Skeletal muscle satellite cell (primary cell): ENCODE data around the gene BICDL1.
"Not testable (repeated sequence)": the region's sequence is repeated elsewhere in the genome, so short reads cannot be mapped to it uniquely, and the experiment has no call there.

Source experiments
- H3K27me3 ChIP-seq: 2 replicates; pipeline ENCODE4 v1.7.0; 2013; ENCODE audit warnings: low read length; ENCODE audit not compliant: control insufficient read depth, insufficient read depth
- H3K36me3 ChIP-seq: 2 replicates; pipeline ENCODE4 v1.7.0; 2013; ENCODE audit warnings: mild to moderate bottlenecking, control low read depth, low read length; ENCODE audit not compliant: insufficient read depth
- H3K4me1 ChIP-seq: 2 replicates; pipeline ENCODE4 v1.7.0; 2013; ENCODE audit warnings: low read length; ENCODE audit not compliant: control insufficient read depth, insufficient read depth
- H3K4me2 ChIP-seq: 2 replicates; pipeline ENCODE4 v1.7.0; 2013; ENCODE audit warnings: mild to moderate bottlenecking, low read length
- H3K4me3 ChIP-seq: 2 replicates; pipeline ENCODE4 v1.7.0; 2013; ENCODE audit warnings: low read length
- H3K9ac ChIP-seq: 2 replicates; pipeline ENCODE4 v1.7.0; 2013; ENCODE audit warnings: mild to moderate bottlenecking, low read depth, low read length, moderate library complexity
- H3K9me3 ChIP-seq: replicated peaks from 2 replicates; pipeline ENCODE4 v1.7.0; 2013; ENCODE audit warnings: mild to moderate bottlenecking, control low read depth, low read length

Gene BICDL1

GRCh38 chr12:120010661-120011230 is 21.7 kb downstream of the BICDL1 start:
- Histone ChIP-seq H3K36me3 (no peaks in the 10 kb centered on the region), H3K4me1 (no peaks in the 10 kb centered on the region), H3K27me3 (peaks cover 45% of the 10 kb centered on the region), H3K9ac (no peak overlapping the region), H3K9me3 (no peaks in the 10 kb centered on the region), H3K4me2 (no peak overlapping the region), H3K4me3 (no peak overlapping the region)

DNA sequence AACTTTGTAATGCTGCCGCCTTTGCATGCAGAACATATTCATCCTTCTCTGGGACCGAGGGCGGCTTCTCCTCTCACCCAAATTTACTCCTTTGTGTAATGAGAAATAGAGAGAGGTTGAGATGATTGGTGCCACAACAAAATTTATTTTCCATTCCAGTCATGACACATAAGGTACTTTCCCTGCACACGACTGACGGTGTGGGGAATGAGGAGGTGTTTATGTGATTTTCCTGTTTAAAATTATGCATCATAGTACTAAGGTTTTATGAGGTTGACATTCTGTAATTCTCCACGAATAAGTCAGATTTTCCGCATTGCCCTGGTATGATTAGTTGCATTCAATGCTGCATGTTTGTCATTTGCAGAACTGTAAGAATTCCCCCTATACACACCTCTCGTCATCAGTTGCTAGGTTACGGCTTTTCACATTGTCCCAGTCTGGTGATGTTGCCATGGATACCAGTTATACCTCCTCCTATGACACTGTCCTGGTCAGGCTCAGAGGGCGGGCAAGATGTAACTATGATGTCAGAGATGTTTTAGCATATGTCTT is 23.1 kb downstream of the BICDL1 start:
- no peaks in the 10 kb centered on the region for H3K36me3 ChIP-seq
- peaks cover 35% of the 10 kb centered on the region for H3K27me3 ChIP-seq
- no peaks in the 10 kb centered on the region for H3K9me3 ChIP-seq
- no peak overlapping the region for H3K4me2 ChIP-seq
- H3K4me3 ChIP-seq = no peak overlapping the region
- H3K9ac ChIP-seq = no peak overlapping the region
- H3K4me1 ChIP-seq = no peaks in the 10 kb centered on the region

- H3K4me1 ChIP-seq = no peaks in the 10 kb centered on the region
- no peak overlapping the region for H3K4me2 ChIP-seq
- no peak overlapping the region for H3K9ac ChIP-seq
- no peaks in the 10 kb centered on the region for H3K9me3 ChIP-seq
- no peaks in the 10 kb centered on the region for H3K36me3 ChIP-seq
- H3K27me3 ChIP-seq = peaks cover 37% of the 10 kb centered on the region
- no peak overlapping the region for H3K4me3 ChIP-seq
These were observed 24.8 kb downstream of the BICDL1 start for GRCh38 chr12:120013659-120014380.

GRCh38 chr12:120014381-120014735 is 25.3 kb downstream of the BICDL1 start:
- H3K27me3 ChIP-seq = peaks cover 37% of the 10 kb centered on the region
- not testable (repeated sequence) for H3K4me2 ChIP-seq, H3K4me3 ChIP-seq, H3K9ac ChIP-seq, H3K36me3 ChIP-seq, H3K9me3 ChIP-seq, H3K4me1 ChIP-seq

- no peak overlapping the region for H3K4me3 ChIP-seq
- no peaks in the 10 kb centered on the region for H3K4me1 ChIP-seq
- no peak overlapping the region for H3K4me2 ChIP-seq
- H3K9me3 ChIP-seq = no peaks in the 10 kb centered on the region
- H3K36me3 ChIP-seq = no peaks in the 10 kb centered on the region
- no peak overlapping the region for H3K9ac ChIP-seq
- peaks cover 44% of the 10 kb centered on the region for H3K27me3 ChIP-seq
These were observed 26.3 kb downstream of the BICDL1 start for GRCh38 chr12:120015313-120015712.

DNA sequence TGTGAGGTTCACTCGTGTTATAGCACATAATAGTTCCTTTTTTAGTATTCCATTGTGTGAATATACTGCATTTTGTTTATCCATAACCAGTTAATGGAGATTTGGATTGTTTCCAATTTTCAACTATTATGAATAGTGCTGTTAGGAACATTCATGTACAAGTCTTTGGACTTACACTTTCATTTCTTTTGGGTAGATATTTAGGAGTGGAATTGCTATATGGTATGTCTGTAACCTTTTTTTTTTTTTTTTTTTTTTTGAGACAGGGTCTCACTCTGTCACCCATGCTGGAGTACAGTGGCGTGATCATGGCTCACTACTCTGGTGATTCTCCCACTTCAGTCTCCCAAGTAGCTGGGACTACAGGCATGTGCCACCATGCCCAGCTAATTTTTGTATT is 27.2 kb downstream of the BICDL1 start:
- not testable (repeated sequence) for H3K4me1 ChIP-seq, H3K9me3 ChIP-seq, H3K36me3 ChIP-seq, H3K9ac ChIP-seq, H3K4me3 ChIP-seq, H3K4me2 ChIP-seq
- peaks cover 35% of the 10 kb centered on the region for H3K27me3 ChIP-seq

- Histone ChIP-seq H3K4me3 (no peak overlapping the region), H3K9me3 (no peaks in the 10 kb centered on the region), H3K27me3 (peaks cover 30% of the 10 kb centered on the region), H3K4me2 (no peak overlapping the region), H3K4me1 (no peaks in the 10 kb centered on the region), H3K9ac (no peak overlapping the region), H3K36me3 (no peaks in the 10 kb centered on the region)
These were observed 30.2 kb downstream of the BICDL1 start for GRCh38 chr12:120019197-120019596.

DNA sequence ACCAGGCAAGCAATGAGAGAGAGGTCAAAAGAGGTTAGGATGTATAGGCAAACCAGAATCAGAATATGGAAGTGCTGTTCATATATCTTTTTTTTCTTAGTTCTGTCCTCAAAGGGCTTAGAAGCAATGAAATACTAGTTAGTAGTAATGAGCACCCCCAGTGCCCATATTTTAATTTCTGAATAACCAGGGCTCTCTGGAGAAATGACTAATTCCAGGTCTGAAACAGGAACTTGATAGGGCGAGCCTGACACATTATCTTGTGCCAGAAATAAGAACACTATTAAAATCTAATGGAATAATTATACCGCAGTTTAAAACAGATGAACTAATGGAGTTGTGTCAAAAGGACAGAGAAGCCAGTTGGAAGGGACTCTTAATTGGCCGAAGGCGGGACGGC is 30.9 kb downstream of the BICDL1 start:
- Histone ChIP-seq H3K4me2 (no peak overlapping the region), H3K9me3 (no peaks in the 10 kb centered on the region)

DNA sequence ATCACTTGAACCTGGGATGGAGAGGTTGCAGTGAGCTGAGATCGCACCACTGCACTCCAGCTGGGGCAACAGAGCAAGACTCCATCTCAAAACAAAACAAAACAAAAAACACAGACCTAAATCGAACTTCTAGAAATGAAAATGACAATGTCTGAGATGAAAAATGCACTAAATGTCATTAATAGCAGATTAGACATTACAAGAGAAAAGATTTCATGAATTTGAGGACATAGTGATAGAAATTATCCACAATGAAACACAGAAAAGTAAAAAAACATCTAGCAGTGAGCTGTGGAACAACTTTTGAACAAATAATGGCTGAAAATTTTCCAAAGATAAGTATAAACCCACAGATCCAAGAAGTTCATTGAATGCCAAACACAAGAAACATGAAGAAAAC is 35.2 kb downstream of the BICDL1 start:
- no peak overlapping the region for H3K4me2 ChIP-seq
- H3K4me1 ChIP-seq = no peaks in the 10 kb centered on the region
- no peak overlapping the region for H3K9ac ChIP-seq
- no peak overlapping the region for H3K4me3 ChIP-seq
- H3K27me3 ChIP-seq = peaks cover 13% of the 10 kb centered on the region
- H3K36me3 ChIP-seq = no peaks in the 10 kb centered on the region
- no peaks in the 10 kb centered on the region for H3K9me3 ChIP-seq

More for the DNA sequence above, 30.9 kb downstream of the BICDL1 start:
- H3K9ac ChIP-seq = no peak overlapping the region
- H3K4me3 ChIP-seq = no peak overlapping the region
- no peaks in the 10 kb centered on the region for H3K4me1 ChIP-seq
- H3K36me3 ChIP-seq = no peaks in the 10 kb centered on the region
- peaks cover 28% of the 10 kb centered on the region for H3K27me3 ChIP-seq

- peaks cover 10% of the 10 kb centered on the region for H3K27me3 ChIP-seq
- H3K9ac ChIP-seq = no peak overlapping the region
- H3K36me3 ChIP-seq = no peaks in the 10 kb centered on the region
- no peaks in the 10 kb centered on the region for H3K9me3 ChIP-seq
- no peak overlapping the region for H3K4me2 ChIP-seq
- no peak overlapping the region for H3K4me3 ChIP-seq
- no peaks in the 10 kb centered on the region for H3K4me1 ChIP-seq
These were observed 36.6 kb downstream of the BICDL1 start for GRCh38 chr12:120025640-120026039.

DNA sequence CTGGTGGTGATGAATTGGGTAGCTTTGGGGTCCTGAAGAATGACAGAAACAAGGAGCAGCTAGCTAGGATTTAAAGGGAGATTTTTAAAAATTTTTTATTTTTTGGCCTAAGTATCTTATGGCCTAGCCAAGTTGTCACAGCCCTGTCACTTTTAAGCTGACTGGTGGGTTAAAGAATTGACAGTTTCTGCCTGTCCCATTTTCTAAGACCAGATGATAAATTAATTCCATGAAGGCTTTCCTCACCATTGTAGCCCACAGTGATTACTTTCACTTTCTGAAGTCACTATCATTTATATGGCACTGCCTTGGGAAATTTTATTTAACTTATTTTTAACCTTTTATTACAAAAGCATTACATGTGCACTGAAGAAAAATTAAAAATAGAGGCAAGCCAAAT is 43.2 kb downstream of the BICDL1 start:
- Histone ChIP-seq H3K9me3 (no peaks in the 10 kb centered on the region), H3K9ac (no peak overlapping the region), H3K4me3 (no peak overlapping the region), H3K36me3 (no peaks in the 10 kb centered on the region), H3K27me3 (peaks cover 22% of the 10 kb centered on the region), H3K4me1 (no peaks in the 10 kb centered on the region), H3K4me2 (no peak overlapping the region)

- H3K27me3 ChIP-seq = peaks cover 46% of the 10 kb centered on the region
- no peak overlapping the region for H3K4me2 ChIP-seq
- no peaks in the 10 kb centered on the region for H3K9me3 ChIP-seq
- H3K4me3 ChIP-seq = no peak overlapping the region
- H3K4me1 ChIP-seq = no peaks in the 10 kb centered on the region
- no peak overlapping the region for H3K9ac ChIP-seq
- H3K36me3 ChIP-seq = no peaks in the 10 kb centered on the region
These were observed 48.8 kb downstream of the BICDL1 start for GRCh38 chr12:120037851-120038250.
